ENCODE results near the gene TLR8.

The TLR8 gene

GRCh38 chrX:12868747-12869146 is 37.7 kb upstream of the TLR8 start:
- TF ChIP-seq, protein P1, sequence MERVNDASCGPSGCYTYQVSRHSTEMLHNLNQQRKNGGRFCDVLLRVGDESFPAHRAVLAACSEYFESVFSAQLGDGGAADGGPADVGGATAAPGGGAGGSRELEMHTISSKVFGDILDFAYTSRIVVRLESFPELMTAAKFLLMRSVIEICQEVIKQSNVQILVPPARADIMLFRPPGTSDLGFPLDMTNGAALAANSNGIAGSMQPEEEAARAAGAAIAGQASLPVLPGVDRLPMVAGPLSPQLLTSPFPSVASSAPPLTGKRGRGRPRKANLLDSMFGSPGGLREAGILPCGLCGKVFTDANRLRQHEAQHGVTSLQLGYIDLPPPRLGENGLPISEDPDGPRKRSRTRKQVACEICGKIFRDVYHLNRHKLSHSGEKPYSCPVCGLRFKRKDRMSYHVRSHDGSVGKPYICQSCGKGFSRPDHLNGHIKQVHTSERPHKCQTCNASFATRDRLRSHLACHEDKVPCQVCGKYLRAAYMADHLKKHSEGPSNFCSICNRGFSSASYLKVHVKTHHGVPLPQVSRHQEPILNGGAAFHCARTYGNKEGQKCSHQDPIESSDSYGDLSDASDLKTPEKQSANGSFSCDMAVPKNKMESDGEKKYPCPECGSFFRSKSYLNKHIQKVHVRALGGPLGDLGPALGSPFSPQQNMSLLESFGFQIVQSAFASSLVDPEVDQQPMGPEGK (CRISPR knock-in tag; IDR thresholded peaks at IDR 0.05; ENCODE audit: borderline replicate concordance) = no peak
- TF ChIP-seq ISL1 (CRISPR knock-in tag; IDR thresholded peaks at IDR 0.05) (no peak), ARNTL (CRISPR knock-in tag; IDR thresholded peaks at IDR 0.05; ENCODE audit: borderline replicate concordance, low read depth) (no peak), RARB (CRISPR knock-in tag; IDR thresholded peaks at IDR 0.05) (no peak), ZNF565 (CRISPR knock-in tag; conservative IDR thresholded peaks at IDR 0.05; ENCODE audit: low read depth) (no peak), ZNF8 (CRISPR knock-in tag; IDR thresholded peaks at IDR 0.05) (no peak), POU6F1 (CRISPR knock-in tag; IDR thresholded peaks at IDR 0.05; ENCODE audit: borderline replicate concordance, low read depth) (no peak), PPARA (CRISPR knock-in tag; IDR thresholded peaks at IDR 0.05; ENCODE audit: borderline replicate concordance) (no peak), ZNF70 (CRISPR knock-in tag; IDR thresholded peaks at IDR 0.05) (no peak), TOX (CRISPR knock-in tag; IDR thresholded peaks at IDR 0.05; ENCODE audit: borderline replicate concordance) (no peak)
- TF ChIP-seq, protein P2, sequence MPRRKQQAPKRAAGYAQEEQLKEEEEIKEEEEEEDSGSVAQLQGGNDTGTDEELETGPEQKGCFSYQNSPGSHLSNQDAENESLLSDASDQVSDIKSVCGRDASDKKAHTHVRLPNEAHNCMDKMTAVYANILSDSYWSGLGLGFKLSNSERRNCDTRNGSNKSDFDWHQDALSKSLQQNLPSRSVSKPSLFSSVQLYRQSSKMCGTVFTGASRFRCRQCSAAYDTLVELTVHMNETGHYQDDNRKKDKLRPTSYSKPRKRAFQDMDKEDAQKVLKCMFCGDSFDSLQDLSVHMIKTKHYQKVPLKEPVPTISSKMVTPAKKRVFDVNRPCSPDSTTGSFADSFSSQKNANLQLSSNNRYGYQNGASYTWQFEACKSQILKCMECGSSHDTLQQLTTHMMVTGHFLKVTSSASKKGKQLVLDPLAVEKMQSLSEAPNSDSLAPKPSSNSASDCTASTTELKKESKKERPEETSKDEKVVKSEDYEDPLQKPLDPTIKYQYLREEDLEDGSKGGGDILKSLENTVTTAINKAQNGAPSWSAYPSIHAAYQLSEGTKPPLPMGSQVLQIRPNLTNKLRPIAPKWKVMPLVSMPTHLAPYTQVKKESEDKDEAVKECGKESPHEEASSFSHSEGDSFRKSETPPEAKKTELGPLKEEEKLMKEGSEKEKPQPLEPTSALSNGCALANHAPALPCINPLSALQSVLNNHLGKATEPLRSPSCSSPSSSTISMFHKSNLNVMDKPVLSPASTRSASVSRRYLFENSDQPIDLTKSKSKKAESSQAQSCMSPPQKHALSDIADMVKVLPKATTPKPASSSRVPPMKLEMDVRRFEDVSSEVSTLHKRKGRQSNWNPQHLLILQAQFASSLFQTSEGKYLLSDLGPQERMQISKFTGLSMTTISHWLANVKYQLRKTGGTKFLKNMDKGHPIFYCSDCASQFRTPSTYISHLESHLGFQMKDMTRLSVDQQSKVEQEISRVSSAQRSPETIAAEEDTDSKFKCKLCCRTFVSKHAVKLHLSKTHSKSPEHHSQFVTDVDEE (CRISPR knock-in tag; IDR thresholded peaks at IDR 0.05) = no peak
- ATAC-seq = no peak

DNA sequence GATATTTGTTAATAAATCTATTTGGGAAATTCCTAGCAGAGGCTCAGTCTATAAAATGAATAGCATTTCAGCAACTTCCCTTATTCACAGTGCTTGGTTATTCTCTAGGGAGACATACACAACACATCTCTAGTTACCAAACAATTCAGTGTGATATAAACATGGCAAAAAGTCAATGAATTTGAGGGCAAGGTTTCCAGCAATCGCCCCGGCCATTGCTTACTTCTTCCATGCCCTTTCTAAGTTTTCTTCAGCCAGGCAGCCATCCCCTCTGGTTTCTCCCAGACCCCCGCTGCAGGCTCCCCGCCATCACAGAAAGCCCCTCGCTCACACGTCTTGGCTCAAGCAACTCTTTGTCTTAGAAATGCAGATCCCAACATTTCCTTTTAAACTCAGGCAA is 35.2 kb upstream of the TLR8 start:
- no peak for ATAC-seq
- TF ChIP-seq ZFP3 (CRISPR knock-in tag; IDR thresholded peaks at IDR 0.05) (no peak), ISL1 (CRISPR knock-in tag; IDR thresholded peaks at IDR 0.05) (no peak), GLIS3 (CRISPR knock-in tag; IDR thresholded peaks at IDR 0.05) (no peak), SNAI2 (CRISPR knock-in tag; IDR thresholded peaks at IDR 0.05) (no peak), CSDC2 (CRISPR knock-in tag; IDR thresholded peaks at IDR 0.05) (no peak), ZNF70 (CRISPR knock-in tag; IDR thresholded peaks at IDR 0.05) (no peak), OSR1 (CRISPR knock-in tag; IDR thresholded peaks at IDR 0.05) (no peak), ESRRG (CRISPR knock-in tag; IDR thresholded peaks at IDR 0.05) (no peak)
- TF ChIP-seq, protein P2 (CRISPR knock-in tag; IDR thresholded peaks at IDR 0.05) = no peak
- TF ChIP-seq, protein P3, sequence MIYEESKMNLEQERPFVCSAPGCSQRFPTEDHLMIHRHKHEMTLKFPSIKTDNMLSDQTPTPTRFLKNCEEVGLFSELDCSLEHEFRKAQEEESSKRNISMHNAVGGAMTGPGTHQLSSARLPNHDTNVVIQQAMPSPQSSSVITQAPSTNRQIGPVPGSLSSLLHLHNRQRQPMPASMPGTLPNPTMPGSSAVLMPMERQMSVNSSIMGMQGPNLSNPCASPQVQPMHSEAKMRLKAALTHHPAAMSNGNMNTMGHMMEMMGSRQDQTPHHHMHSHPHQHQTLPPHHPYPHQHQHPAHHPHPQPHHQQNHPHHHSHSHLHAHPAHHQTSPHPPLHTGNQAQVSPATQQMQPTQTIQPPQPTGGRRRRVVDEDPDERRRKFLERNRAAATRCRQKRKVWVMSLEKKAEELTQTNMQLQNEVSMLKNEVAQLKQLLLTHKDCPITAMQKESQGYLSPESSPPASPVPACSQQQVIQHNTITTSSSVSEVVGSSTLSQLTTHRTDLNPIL (CRISPR knock-in tag; IDR thresholded peaks at IDR 0.05; ENCODE audit: low read depth) = no peak
- TF ChIP-seq, protein P1 (CRISPR knock-in tag; IDR thresholded peaks at IDR 0.05; ENCODE audit: borderline replicate concordance) = no peak
- TF ChIP-seq, protein P4, sequence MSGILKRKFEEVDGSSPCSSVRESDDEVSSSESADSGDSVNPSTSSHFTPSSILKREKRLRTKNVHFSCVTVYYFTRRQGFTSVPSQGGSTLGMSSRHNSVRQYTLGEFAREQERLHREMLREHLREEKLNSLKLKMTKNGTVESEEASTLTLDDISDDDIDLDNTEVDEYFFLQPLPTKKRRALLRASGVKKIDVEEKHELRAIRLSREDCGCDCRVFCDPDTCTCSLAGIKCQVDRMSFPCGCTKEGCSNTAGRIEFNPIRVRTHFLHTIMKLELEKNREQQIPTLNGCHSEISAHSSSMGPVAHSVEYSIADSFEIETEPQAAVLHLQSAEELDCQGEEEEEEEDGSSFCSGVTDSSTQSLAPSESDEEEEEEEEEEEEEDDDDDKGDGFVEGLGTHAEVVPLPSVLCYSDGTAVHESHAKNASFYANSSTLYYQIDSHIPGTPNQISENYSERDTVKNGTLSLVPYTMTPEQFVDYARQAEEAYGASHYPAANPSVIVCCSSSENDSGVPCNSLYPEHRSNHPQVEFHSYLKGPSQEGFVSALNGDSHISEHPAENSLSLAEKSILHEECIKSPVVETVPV (CRISPR knock-in tag; IDR thresholded peaks at IDR 0.05) = no peak
